GM21367 (cell line): Measurements from ENCODE around the gene TACC2.

Source experiments
- ATAC-seq: cut with Tn5 transposase; IDR thresholded peaks from one replicate; pipeline ENCODE4 v1.9.1; 2021; ENCODE audit not compliant: unreplicated experiment

TACC2 gene

GRCh38 chr10:122120008-122120744 lies 131.2 kb downstream of the TACC2 start:
- ATAC-seq: no peak

- ATAC-seq: no peak
These were observed 132.1 kb downstream of the TACC2 start for GRCh38 chr10:122121059-122121458.

- ATAC-seq: no peak
These were observed 133.5 kb downstream of the TACC2 start for GRCh38 chr10:122122493-122122892.

GRCh38 chr10:122123186-122123585 lies 134.2 kb downstream of the TACC2 start:
- no peak for ATAC-seq

- ATAC-seq: no peak
These were observed 135.4 kb downstream of the TACC2 start for GRCh38 chr10:122124342-122124741.

- ATAC-seq: no peak
These were observed 135.8 kb downstream of the TACC2 start for GRCh38 chr10:122124808-122125207.

GRCh38 chr10:122126763-122127659 lies 138.0 kb downstream of the TACC2 start:
- ATAC-seq: no peak

- no peak for ATAC-seq
These were observed 139.0 kb downstream of the TACC2 start for GRCh38 chr10:122127943-122128342.

- no peak for ATAC-seq
These were observed 139.4 kb downstream of the TACC2 start for GRCh38 chr10:122128357-122128756.

GRCh38 chr10:122130474-122131110 lies 141.6 kb downstream of the TACC2 start:
- ATAC-seq: no peak

GRCh38 chr10:122132331-122132755 lies 143.4 kb downstream of the TACC2 start:
- no peak for ATAC-seq

GRCh38 chr10:122132882-122133565 lies 144.1 kb downstream of the TACC2 start:
- no peak for ATAC-seq

GRCh38 chr10:122135251-122136025 lies 146.5 kb downstream of the TACC2 start:
- ATAC-seq: no peak

GRCh38 chr10:122138831-122139625 lies 150.1 kb downstream of the TACC2 start:
- no peak for ATAC-seq

GRCh38 chr10:122139627-122140170 lies 150.7 kb downstream of the TACC2 start:
- no peak for ATAC-seq

GRCh38 chr10:122140461-122140902 lies 151.5 kb downstream of the TACC2 start:
- no peak for ATAC-seq

GRCh38 chr10:122140941-122141623 lies 152.1 kb downstream of the TACC2 start:
- ATAC-seq: no peak

GRCh38 chr10:122141821-122142640 lies 153.1 kb downstream of the TACC2 start:
- no peak for ATAC-seq
